Fibroblast of mammary gland (primary cell): ENCODE data around the gene KCNMB2.

Experiments
- DNase-seq: peaks from one replicate; pipeline ENCODE4 v3.0.0-alpha.2; 2010; ENCODE audit warnings: low read depth
- H3K4me3 ChIP-seq: 2 replicates; pipeline ENCODE4 v1.5.1; 2011; ENCODE audit warnings: low read depth, mild to moderate bottlenecking, low read length, moderate library complexity; ENCODE audit not compliant: control insufficient read depth
- TF ChIP-seq, protein P1 (sequence below): conservative IDR thresholded peaks from 2 replicates; pipeline ENCODE4 v1.5.1; 2011; ENCODE audit warnings: low read depth, low read length, inconsistent platforms; ENCODE audit not compliant: control insufficient read depth, insufficient read depth

Gene KCNMB2

DNA sequence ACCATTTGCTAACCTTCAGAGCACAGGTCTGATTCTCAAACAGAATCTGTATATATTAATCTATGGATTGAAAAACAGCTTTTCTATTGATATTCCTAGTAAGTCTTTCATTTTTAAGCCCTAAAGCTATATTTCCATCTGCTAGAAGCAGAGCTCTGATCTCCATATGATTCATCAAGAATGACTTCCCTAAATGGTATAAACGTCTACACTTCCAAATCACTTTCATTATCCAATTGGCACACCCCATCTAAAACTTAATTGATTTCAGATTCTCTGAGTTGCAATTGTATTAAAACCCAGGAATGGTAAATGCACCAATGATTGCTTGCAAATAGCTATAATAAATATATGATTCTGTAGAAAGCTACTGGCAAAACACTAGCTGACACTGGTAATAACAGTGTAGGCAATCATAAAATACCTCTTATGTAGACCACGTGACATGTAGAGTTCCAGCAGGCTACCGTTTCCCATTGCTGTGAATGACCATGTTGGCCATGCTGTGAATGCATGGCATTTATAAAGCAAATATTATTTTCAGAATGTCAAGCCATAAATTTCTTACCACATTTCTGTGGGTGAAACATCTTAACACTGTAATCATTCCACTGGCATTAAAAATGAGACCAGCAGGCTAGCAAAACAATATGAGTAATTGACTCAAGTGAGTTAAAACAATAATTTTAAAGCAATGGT is 309.3 kb downstream of the KCNMB2 start:
- no peak overlapping the region for H3K4me3 ChIP-seq
- TF ChIP-seq, protein P1, sequence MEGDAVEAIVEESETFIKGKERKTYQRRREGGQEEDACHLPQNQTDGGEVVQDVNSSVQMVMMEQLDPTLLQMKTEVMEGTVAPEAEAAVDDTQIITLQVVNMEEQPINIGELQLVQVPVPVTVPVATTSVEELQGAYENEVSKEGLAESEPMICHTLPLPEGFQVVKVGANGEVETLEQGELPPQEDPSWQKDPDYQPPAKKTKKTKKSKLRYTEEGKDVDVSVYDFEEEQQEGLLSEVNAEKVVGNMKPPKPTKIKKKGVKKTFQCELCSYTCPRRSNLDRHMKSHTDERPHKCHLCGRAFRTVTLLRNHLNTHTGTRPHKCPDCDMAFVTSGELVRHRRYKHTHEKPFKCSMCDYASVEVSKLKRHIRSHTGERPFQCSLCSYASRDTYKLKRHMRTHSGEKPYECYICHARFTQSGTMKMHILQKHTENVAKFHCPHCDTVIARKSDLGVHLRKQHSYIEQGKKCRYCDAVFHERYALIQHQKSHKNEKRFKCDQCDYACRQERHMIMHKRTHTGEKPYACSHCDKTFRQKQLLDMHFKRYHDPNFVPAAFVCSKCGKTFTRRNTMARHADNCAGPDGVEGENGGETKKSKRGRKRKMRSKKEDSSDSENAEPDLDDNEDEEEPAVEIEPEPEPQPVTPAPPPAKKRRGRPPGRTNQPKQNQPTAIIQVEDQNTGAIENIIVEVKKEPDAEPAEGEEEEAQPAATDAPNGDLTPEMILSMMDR = no peak
- no peak for DNase-seq

GRCh38 chr3:178847190-178847589 is 311.0 kb downstream of the KCNMB2 start:
- no peak overlapping the region for H3K4me3 ChIP-seq
- no peak for DNase-seq
- TF ChIP-seq, protein P1 = no peak

- DNase-seq = no peak
- TF ChIP-seq, protein P1 = no peak
- no peak overlapping the region for H3K4me3 ChIP-seq
These were observed 313.1 kb downstream of the KCNMB2 start for GRCh38 chr3:178849199-178849910.

GRCh38 chr3:178850450-178851190 is 314.4 kb downstream of the KCNMB2 start:
- no peak for DNase-seq
- TF ChIP-seq, protein P1 = no peak
- no peak overlapping the region for H3K4me3 ChIP-seq

GRCh38 chr3:178851564-178851963 is 315.3 kb downstream of the KCNMB2 start:
- no peak overlapping the region for H3K4me3 ChIP-seq
- TF ChIP-seq, protein P1 = no peak
- no peak for DNase-seq

GRCh38 chr3:178856804-178857203 is 320.6 kb downstream of the KCNMB2 start:
- TF ChIP-seq, protein P1 = no peak
- no peak for DNase-seq
- no peak overlapping the region for H3K4me3 ChIP-seq
